ENCODE measurements around the gene LDB2. TPM values are rescaled to one million over a fixed set of nuclear protein-coding genes. Genes with fewer than 3 reads are reported as not detected.

The LDB2 gene
- polyA plus RNA-seq, 3 donors = not detected

- Histone ChIP-seq H3K27me3 (ENCODE audit: control insufficient read depth in 2 of 2, insufficient read depth in 2 of 2, low read length in 2 of 2) (no peaks in the 10 kb centered on the region), H3K36me3 (replicated peaks in 1 of 2; ENCODE audit: control insufficient read depth in 1 of 2, insufficient read depth in 2 of 2, low read length in 2 of 2) (no peaks in the 10 kb centered on the region), H3K4me2 (replicated peaks; ENCODE audit: extremely low read depth, low read length, poor library complexity, severe bottlenecking) (no peak overlapping the region), H3K4me3 (replicated peaks in 1 of 3; ENCODE audit: low read depth in 2 of 3, low read length in 3 of 3) (no peak overlapping the region), H3K9ac (ENCODE audit: insufficient read depth, low read length, poor library complexity, severe bottlenecking) (no peak overlapping the region), H2AFZ (ENCODE audit: insufficient read depth, low read depth, low read length, poor library complexity, severe bottlenecking) (no peak overlapping the region), H3K9me3 (replicated peaks in 1 of 2; ENCODE audit: control insufficient read depth in 1 of 2, insufficient read depth in 1 of 2, low read length in 2 of 2) (no peaks in the 10 kb centered on the region), H3K4me1 (ENCODE audit: control insufficient read depth in 1 of 2, insufficient read depth in 2 of 2, low read length in 2 of 2) (no peaks in the 10 kb centered on the region), H3K79me2 (ENCODE audit: insufficient read depth, low read length) (no peaks in the 10 kb centered on the region), H3K27ac (ENCODE audit: low read depth in 1 of 2, low read length in 2 of 2) (no peak overlapping the region), H4K20me1 (ENCODE audit: insufficient read depth, low read length) (no peaks in the 10 kb centered on the region)
- TF ChIP-seq CTCF (IDR thresholded peaks at IDR 0.05) = no peak
- H3K27me3 Mint-ChIP-seq (ENCODE audit: low read depth in 3 of 3) = peaks cover 0 to 4% (median 0%) of the 10 kb centered on the region in 3 donors
- intact Hi-C loops (cut with micrococcal nuclease) = no loop called here
- H3K36me3 Mint-ChIP-seq = no peaks in the 10 kb centered on the region
- peaks cover 0 to 3% (median 0%) of the 10 kb centered on the region in 7 donors for H3K9me3 Mint-ChIP-seq
- DNase-seq = no peak
- H3K4me3 Mint-ChIP-seq = no peak overlapping the region
- no peaks in the 10 kb centered on the region for H3K4me1 Mint-ChIP-seq
- no peak overlapping the region for H3K27ac Mint-ChIP-seq
- whole genome bisulfite sequencing (ENCODE audit: insufficient coverage) = no CpG with 5 or more reads among the region's 3 CpGs
Observed at GRCh38 chr4:16676230-16676770, 222.1 kb downstream of the LDB2 start.

- no peaks in the 10 kb centered on the region for H4K20me1 ChIP-seq (ENCODE audit: insufficient read depth, low read length)
- H3K9ac ChIP-seq (ENCODE audit: insufficient read depth, low read length, poor library complexity, severe bottlenecking) = no peak overlapping the region
- Mint-ChIP-seq H3K4me1 (no peaks in the 10 kb centered on the region), H3K27me3 (ENCODE audit: low read depth in 3 of 3) (peaks cover 0 to 3% (median 2%) of the 10 kb centered on the region in 3 donors), H3K36me3 (no peaks in the 10 kb centered on the region), H3K4me3 (no peak overlapping the region), H3K9me3 (peaks cover 0 to 2% (median 0%) of the 10 kb centered on the region in 7 donors), H3K27ac (no peak overlapping the region)
- 91% methylated on average over 3 of the region's 7 CpGs for WGBS (ENCODE audit: insufficient coverage)
- no peak overlapping the region for H3K4me3 ChIP-seq (replicated peaks in 1 of 3; ENCODE audit: low read depth in 2 of 3, low read length in 3 of 3)
- DNase-seq = no peak
- no peaks in the 10 kb centered on the region for H3K9me3 ChIP-seq (replicated peaks in 1 of 2; ENCODE audit: control insufficient read depth in 1 of 2, insufficient read depth in 1 of 2, low read length in 2 of 2)
- intact Hi-C loops (cut with micrococcal nuclease) = no loop called here
- H3K4me2 ChIP-seq (replicated peaks; ENCODE audit: extremely low read depth, low read length, poor library complexity, severe bottlenecking) = no peak overlapping the region
- no peaks in the 10 kb centered on the region for H3K36me3 ChIP-seq (replicated peaks in 1 of 2; ENCODE audit: control insufficient read depth in 1 of 2, insufficient read depth in 2 of 2, low read length in 2 of 2)
- no peaks in the 10 kb centered on the region for H3K4me1 ChIP-seq (ENCODE audit: control insufficient read depth in 1 of 2, insufficient read depth in 2 of 2, low read length in 2 of 2)
- no peak overlapping the region for H2AFZ ChIP-seq (ENCODE audit: insufficient read depth, low read depth, low read length, poor library complexity, severe bottlenecking)
- H3K79me2 ChIP-seq (ENCODE audit: insufficient read depth, low read length) = no peaks in the 10 kb centered on the region
- TF ChIP-seq CTCF (IDR thresholded peaks at IDR 0.05) = no peak
- no peaks in the 10 kb centered on the region for H3K27me3 ChIP-seq (ENCODE audit: control insufficient read depth in 2 of 2, insufficient read depth in 2 of 2, low read length in 2 of 2)
- H3K27ac ChIP-seq (ENCODE audit: low read depth in 1 of 2, low read length in 2 of 2) = no peak overlapping the region
Observed at GRCh38 chr4:16674082-16674481, 224.4 kb downstream of the LDB2 start.

Data from CD14-positive monocyte (primary cell).